K562 (cell line): Measurements from ENCODE around the gene NENF. TPM values are rescaled to one million over a fixed set of nuclear protein-coding genes. Genes with fewer than 3 reads are reported as not detected.

ENCODE experiments used
- ATAC-seq: fragments of 200-7000 bp; cut with Tn5 transposase; 3 replicates; pipeline ENCODE4 v1.9.1; 2020; ENCODE audit warnings: moderate library complexity
- BruUV-seq: library from RNA; stranded (reverse); fragments of 400-500 nt; replicated peaks from 2 replicates; lab custom pipeline; 2021; lab: Mats Ljungman, UMichigan
- CTCF ChIA-PET: fragments of 300-600 bp; formaldehyde crosslinking; extraction: SDS; loops from one replicate; lab custom pipeline; 2021; ENCODE audit warnings: low intra/inter-chr PET ratio; lab: Yijun Ruan, JAX
- POLR2A ChIA-PET: fragments of 300-600, 350-650 bp; sonication (Branson Sonifier 250); formaldehyde crosslinking; extraction: SDS; loops from one replicate; lab custom pipeline; 2021; ENCODE audit warnings: antibody characterized with exemption, inconsistent platforms; lab: Yijun Ruan, JAX
- DNase-seq, 4 experiments: peaks; one replicate each; pipeline versions ENCODE4 v3.0.0 to v3.0.0-alpha.2; 2011 to 2018; ENCODE audit warnings: low spot score in 3 of 4, mixed read lengths in 3 of 4; ENCODE audit errors: extremely low read depth in 1 of 4
- FAIRE-seq: peaks from 2 replicates; lab custom pipeline; 2011; peaks lifted over from hg19 to GRCh38; lab: Jason Lieb, UNC
- H2AFZ ChIP-seq: 2 replicates; pipeline ENCODE4 v1.6.0; 2011; ENCODE audit warnings: low read depth, low read length, control low read depth, inconsistent platforms
- H3K27ac ChIP-seq: fragments of 200-600 bp; 3 replicates; pipeline ENCODE4 v1.8.0; 2011; ENCODE audit warnings: low read depth, mild to moderate bottlenecking, control low read depth, inconsistent platforms, low read length, moderate library complexity, mixed read lengths; ENCODE audit errors: extremely low read depth
- H3K27me3 ChIP-seq, 2 experiments: fragments of 300-600 bp in 1 of 2; 2 replicates in 1 of 2; 3 replicates in 1 of 2; pipeline versions ENCODE4 v1.6.0 to v1.8.0; 2011; ENCODE audit warnings: inconsistent platforms in 2 of 2, low read length in 2 of 2, mild to moderate bottlenecking in 1 of 2, mixed read lengths in 1 of 2, moderate library complexity in 1 of 2; ENCODE audit not compliant: control insufficient read depth in 2 of 2, insufficient read depth in 2 of 2
- H3K36me3 ChIP-seq: fragments of 300-600 bp; 3 replicates; pipeline ENCODE4 v1.8.0; 2011; ENCODE audit warnings: mild to moderate bottlenecking, low read length, inconsistent platforms; ENCODE audit not compliant: control insufficient read depth, insufficient read depth
- H3K4me1 ChIP-seq, 2 experiments: fragments of 200-600 bp in 1 of 2; replicated peaks in 1 of 2; 2 replicates in 1 of 2; 3 replicates in 1 of 2; pipeline versions ENCODE4 v1.5.1 to v1.8.0; 2011; ENCODE audit warnings: inconsistent platforms in 2 of 2, low read length in 2 of 2, mild to moderate bottlenecking in 1 of 2, mixed read lengths in 1 of 2, moderate library complexity in 1 of 2; ENCODE audit not compliant: control insufficient read depth in 2 of 2, insufficient read depth in 2 of 2
- H3K4me2 ChIP-seq: 2 replicates; pipeline ENCODE4 v1.6.1; 2011; ENCODE audit warnings: low read length, control low read depth, inconsistent platforms, mixed read lengths; ENCODE audit not compliant: insufficient read depth
- H3K4me3 ChIP-seq: fragments of 200-600 bp; sonication (generic), shearing (Covaris generic); 2 replicates; pipeline ENCODE4 v1.5.1; 2016; ENCODE audit warnings: control low read depth, inconsistent platforms
- H3K79me2 ChIP-seq: fragments of 200-600 bp; 3 replicates; pipeline ENCODE4 v1.8.0; 2011; ENCODE audit warnings: low read length, inconsistent platforms; ENCODE audit not compliant: control insufficient read depth, insufficient read depth
- H3K9ac ChIP-seq, 2 experiments: 2 replicates each; pipeline versions ENCODE4 v1.6.0 to v1.6.1; 2011; ENCODE audit warnings: low read depth in 2 of 2, low read length in 2 of 2, control low read depth in 1 of 2, inconsistent platforms in 1 of 2, mild to moderate bottlenecking in 1 of 2, mixed read lengths in 1 of 2; ENCODE audit not compliant: insufficient read depth in 1 of 2
- H3K9me1 ChIP-seq: one replicate; pipeline ENCODE4 v1.6.0; 2011; ENCODE audit warnings: inconsistent platforms, mild to moderate bottlenecking, low read length, moderate library complexity; ENCODE audit not compliant: control insufficient read depth, insufficient read depth
- H3K9me3 ChIP-seq: replicated peaks from 2 replicates; pipeline ENCODE4 v1.5.1; 2011; ENCODE audit warnings: low read depth, low read length, inconsistent platforms; ENCODE audit not compliant: control insufficient read depth, insufficient read depth
- H4K20me1 ChIP-seq: replicated peaks from 2 replicates; pipeline ENCODE4 v1.6.1; 2011; ENCODE audit warnings: low read length, inconsistent platforms, mixed read lengths; ENCODE audit not compliant: control insufficient read depth, insufficient read depth
- ETS2 ChIP-seq: IDR thresholded peaks from 2 replicates; pipeline ENCODE4 v1.6.1; 2016; ENCODE audit warnings: borderline replicate concordance, missing genetic modification characterization, mild to moderate bottlenecking, moderate library complexity, missing compliant biosample characterization; ENCODE audit not compliant: poor library complexity, severe bottlenecking
- FOXJ2 ChIP-seq: fragments of 200-800 bp; sonication (Bioruptor generic); IDR thresholded peaks from 2 replicates; pipeline ENCODE4 v1.6.1; 2016; ENCODE audit warnings: missing genetic modification characterization, missing compliant biosample characterization
- FOXK1 ChIP-seq: sonication (generic); formaldehyde crosslinking; IDR thresholded peaks from 2 replicates; pipeline ENCODE4 v1.8.0; 2022; ENCODE audit warnings: missing genetic modification reagents, mild to moderate bottlenecking, borderline replicate concordance
- MCM7 ChIP-seq, 2 experiments: fragments of 450-650 bp; IDR thresholded peaks; 2 replicates each; pipeline ENCODE4 v1.6.1; 2016 to 2018
- MITF ChIP-seq: IDR thresholded peaks from 2 replicates; pipeline ENCODE4 v1.6.1; 2014; ENCODE audit warnings: antibody characterized with exemption
- PCBP1 ChIP-seq: fragments of 200-400 bp; formaldehyde crosslinking; IDR thresholded peaks from 2 replicates; pipeline ENCODE4 v1.6.1; 2018; ENCODE audit warnings: mild to moderate bottlenecking, low read depth, low read length; ENCODE audit not compliant: poor library complexity, severe bottlenecking
- PCBP2 ChIP-seq: fragments of 200-400 bp; formaldehyde crosslinking; IDR thresholded peaks from 2 replicates; pipeline ENCODE4 v1.6.1; 2018; ENCODE audit warnings: low read length, low read depth, mild to moderate bottlenecking, moderate library complexity; ENCODE audit not compliant: poor library complexity, severe bottlenecking
- SPI1 ChIP-seq: IDR thresholded peaks from 2 replicates; pipeline ENCODE4 v1.6.1; 2011; ENCODE audit warnings: low read depth, low read length, control low read depth, borderline replicate concordance
- STAG1 ChIP-seq: sonication (generic); formaldehyde crosslinking; IDR thresholded peaks from 2 replicates; pipeline ENCODE4 v1.5.0; 2020; ENCODE audit warnings: missing genetic modification reagents, borderline replicate concordance
- TBP ChIP-seq: optimal IDR thresholded peaks from 2 replicates; pipeline ENCODE3; 2011; ENCODE audit warnings: low read depth, low read length, improper control_type of control experiment
- TRIM24 ChIP-seq, 2 experiments: fragments of 450-650 bp; IDR thresholded peaks; 2 replicates each; pipeline ENCODE4 v1.6.1; 2016
- ZNF140 ChIP-seq: fragments of 250-450 bp; sonication (Bioruptor Pico); IDR thresholded peaks from 2 replicates; pipeline ENCODE4 v1.8.0; 2021; ENCODE audit warnings: moderate library complexity, mild to moderate bottlenecking, inconsistent platforms
- ZNF280B ChIP-seq: fragments of 250-450 bp; sonication (Bioruptor Pico); IDR thresholded peaks from 2 replicates; pipeline ENCODE4 v1.5.1; 2021; ENCODE audit warnings: mild to moderate bottlenecking
- ZNF282 ChIP-seq: sonication (generic); formaldehyde crosslinking; IDR thresholded peaks from 2 replicates; pipeline ENCODE4 v1.8.1; 2023; ENCODE audit warnings: missing genetic modification reagents
- ZNF311 ChIP-seq: fragments of 250-450 bp; sonication (Bioruptor Pico); IDR thresholded peaks from 2 replicates; pipeline ENCODE4 v1.4.0; 2020; ENCODE audit warnings: mild to moderate bottlenecking, moderate library complexity
- ZNF512 ChIP-seq: IDR thresholded peaks from 2 replicates; pipeline ENCODE4 v1.6.1; 2016; ENCODE audit warnings: missing genetic modification characterization, missing compliant biosample characterization
- ZNF589 ChIP-seq: fragments of 200-800 bp; sonication (Bioruptor generic); IDR thresholded peaks from 2 replicates; pipeline ENCODE4 v1.6.1; 2016; ENCODE audit warnings: low read depth, missing genetic modification characterization, missing compliant biosample characterization
- ZSCAN32 ChIP-seq: fragments of 450-650 bp; formaldehyde crosslinking; IDR thresholded peaks from 2 replicates; pipeline ENCODE4 v1.4.0; 2020; ENCODE audit warnings: mild to moderate bottlenecking, moderate library complexity
- WGBS: fragments of 100-300 bp; shearing (Covaris generic); methylation state at CpG from one replicate; pipeline ENCODE4 v1.1.6; 2016; ENCODE audit warnings: low coverage, mixed read lengths; ENCODE audit not compliant: insufficient coverage; ENCODE audit errors: missing lambda C conversion rate; 5-methylcytosine and 5-hydroxymethylcytosine counted together
- in situ Hi-C: fragments of 300-500 bp; cut with MboI; formaldehyde crosslinking; loops from 4 replicates; pipeline ENCODE4 v1.15.0; 2018; ENCODE audit warnings: inconsistent platforms, mixed read lengths
- intact Hi-C: fragments of 100-400 bp; cut with micrococcal nuclease; formaldehyde crosslinking; loops from 2 replicates; pipeline ENCODE4 v1.14.2; 2022
- polyA plus RNA-seq, 8 experiments: library from polyadenylated mRNA; depleted of rRNA in 4 of 8; stranded (reverse) in 5 of 8; unstranded in 3 of 8; fragments of >200 nt; fragmentation: Nextera tagmentation in 2 of 8; fragmentation: Illumina TruSeq in 1 of 8; extraction: Ambion mirVana in 2 of 8; extraction: Trizol in 1 of 8; gene quantifications; 2 replicates each; pipeline versions ENCODE4 v1.2.1 to v1.2.3, GENCODE V29; 2011 to 2014; ENCODE audit warnings: inconsistent platforms in 1 of 8, missing spikeins in 1 of 8
- total RNA-seq, 7 experiments: library from RNA; depleted of rRNA in 6 of 7; stranded (reverse); fragments of >200 nt in 6 of 7; fragmentation: Illumina TruSeq in 2 of 7; extraction: Trizol in 2 of 7; gene quantifications; 2 replicates each; pipeline versions ENCODE4 v1.2.1 to v1.2.3, GENCODE V29; 2011 to 2021; ENCODE audit warnings: low replicate concordance in 1 of 7

NENF gene
- total and polyA plus RNA-seq, 9 of the 15 experiments (the other 6 are each of a cell fraction or from before 2014, with no cell fraction given): 6.1 to 100 (median 72.8) TPM

- TF ChIP-seq ZNF311 (CRISPR knock-in tag): no peak
- no peak for TF ChIP-seq FOXK1 (CRISPR knock-in tag)
- TF ChIP-seq TRIM24 (IDR thresholded peaks at IDR 0.05): peak; percentile 21 to 39; a peak in 2 of 4 replicates
- no peak for TF ChIP-seq ETS2 (tag)
- TF ChIP-seq ZNF280B: no peak
- TF ChIP-seq ZNF140 (CRISPR knock-in tag): no peak
- no peak for TF ChIP-seq ZNF282 (CRISPR knock-in tag)
- TF ChIP-seq, all 486 proteins: peak for 12
Observed at GRCh38 chr1:212489284-212489859, 56.7 kb downstream of the NENF start (continued).

GRCh38 chr1:212490276-212490675 lies 57.6 kb downstream of the NENF start:
- in situ Hi-C loops: no loop called here
- Histone ChIP-seq H3K4me2 (no peak overlapping the region), H3K9ac (no peak overlapping the region), H3K79me2 (no peaks in the 10 kb centered on the region), H3K27ac (no peak overlapping the region), H3K9me3 (no peaks in the 10 kb centered on the region), H3K27me3 (peaks cover 19 to 32% of the 10 kb centered on the region in 2 experiments), H3K4me3 (no peak overlapping the region), H3K4me1 (peaks cover 8 to 13% of the 10 kb centered on the region in 2 experiments), H3K36me3 (no peaks in the 10 kb centered on the region), H4K20me1 (no peaks in the 10 kb centered on the region), H3K9me1 (no peaks in the 10 kb centered on the region), H2AFZ (no peak overlapping the region)
- intact Hi-C loops: no loop called here
- BruUV-seq: no TSS peak
- ChIA-PET CTCF (no interaction called here), POLR2A (interaction anchor here (0.7 to 2.9 kb wide), 4 partner anchors 8 to 121 kb away, joined by 3 to 9 read pairs (median 4); no protein-coding TSS in a partner anchor)
- no peak for DNase-seq
- WGBS: 9% methylated on average over 2 of the region's 2 CpGs
- FAIRE-seq: no peak
- ATAC-seq: no peak
- TF ChIP-seq PCBP2 (no peak), FOXJ2 (tag) (no peak), ZSCAN32 (CRISPR knock-in tag) (no peak), SPI1 (0 out of 2 replicates have a peak, but pooled peaks have one; percentile 23), STAG1 (no peak), ZNF512 (tag) (no peak), MITF (no peak), PCBP1 (no peak), ZNF589 (CRISPR knock-in tag) (0 out of 2 replicates have a peak, but pooled peaks have one; percentile 66), TBP (no peak), MCM7 (IDR thresholded peaks at IDR 0.05) (no peak)
